Right lobe of liver (tissue), 6 donors: ENCODE measurements around the gene SIRPD. TPM values are rescaled to one million over a fixed set of nuclear protein-coding genes. Genes with fewer than 3 reads are reported as not detected.

Experiments
- ATAC-seq, 4 donors: fragments of 200-7000 bp; cut with Tn5 transposase; one replicate each; pipeline ENCODE4 v1.9.1; 2020; ENCODE audit warnings: mild to moderate bottlenecking in 4 of 4, moderate library complexity in 4 of 4
- DNase-seq, 3 donors: peaks; one replicate each; pipeline ENCODE4 v3.0.0-alpha.2; 2020
- H3K27ac ChIP-seq, 3 donors: fragments of 200-600 bp; one replicate each; pipeline ENCODE4 v1.8.0; 2022
- H3K27me3 ChIP-seq, 2 donors: fragments of 200-600 bp; one replicate each; pipeline ENCODE4 v1.8.0; 2022
- H3K36me3 ChIP-seq, 4 donors: fragments of 200-600 bp; sonication (generic) in 1 of 4; one replicate each; pipeline versions ENCODE4 v1.5.1 to v1.8.0; 2017 to 2022; ENCODE audit warnings: control low read depth in 1 of 4
- H3K4me1 ChIP-seq, 4 donors: fragments of 200-600 bp; sonication (generic) in 1 of 4; one replicate each; pipeline versions ENCODE4 v1.5.1 to v1.8.0; 2017 to 2022; ENCODE audit warnings: control low read depth in 1 of 4
- H3K4me3 ChIP-seq, 3 donors: fragments of 200-600 bp; one replicate each; pipeline ENCODE4 v1.8.0; 2022
- H3K9me3 ChIP-seq, 4 donors: fragments of 200-600 bp; sonication (generic) in 1 of 4; one replicate each; pipeline versions ENCODE4 v1.5.1 to v1.8.0; 2017 to 2022; ENCODE audit warnings: control low read depth in 1 of 4
- CTCF ChIP-seq, 4 donors: fragments of 200-600 bp in 3 of 4; fragments of 450-650 bp in 1 of 4; IDR thresholded peaks; one replicate each; pipeline versions ENCODE4 v1.5.1 to v1.8.0; 2016 to 2022; ENCODE audit warnings: antibody characterized with exemption in 4 of 4, mild to moderate bottlenecking in 2 of 4
- POLR2A ChIP-seq: fragments of 450-650 bp; IDR thresholded peaks from one replicate; pipeline ENCODE4 v1.6.1; 2017; ENCODE audit warnings: antibody characterized with exemption, mild to moderate bottlenecking
- WGBS: methylation state at CpG from one replicate; pipeline ENCODE4 v1.1.6; 2018; ENCODE audit warnings: low coverage, low lambda C conversion rate; ENCODE audit not compliant: insufficient coverage; ENCODE audit errors: missing lambda C conversion rate; 5-methylcytosine and 5-hydroxymethylcytosine counted together
- intact Hi-C, 2 donors: fragments of 100-400 bp; cut with DNase I; formaldehyde crosslinking; loops; one replicate each; pipeline versions ENCODE4 v1.11.2 to v1.14.1; 2022
- total RNA-seq, 6 experiments: library from RNA; depleted of rRNA in 2 of 6; stranded (reverse); fragments of >200 nt in 2 of 6; fragmentation: NEBNext Ultra II Directional in 3 of 6; extraction: Animal tissue kit (Norgen Biotek cat#: 25700) in 3 of 6; gene quantifications; one replicate each; pipeline versions ENCODE4 v1.1.0 to v1.2.4, GENCODE V29; 2016 to 2023
- donor health status: DM: no; HTN: yes; CAD: no.
- donor health status: DM: no; HTN: no; CAD: no.
- donor health status: DM: no; HTN: no; CAD: no.
- donor health status: DM: no; HTN: yes; CAD: no.
- donor health status: DM: no; HTN: yes; CAD: no.

SIRPD gene
- total RNA-seq, 6 experiments from 2014 or later, result not detected

GRCh38 chr20:1539816-1540419 is 17.6 kb downstream of the SIRPD start:
- no peaks in the 10 kb centered on the region for H3K4me1 ChIP-seq
- ATAC-seq (no peak), DNase-seq (no peak)
- H3K27me3 ChIP-seq, result no peaks in the 10 kb centered on the region
- TF ChIP-seq POLR2A (no peak), CTCF (IDR thresholded peaks at IDR 0.05) (no peak)
- H3K27ac ChIP-seq, result no peak overlapping the region
- no peaks in the 10 kb centered on the region for H3K9me3 ChIP-seq
- no CpG with 5 or more reads among the region's 1 CpG for WGBS
- no peak overlapping the region for H3K4me3 ChIP-seq
- H3K36me3 ChIP-seq, result no peaks in the 10 kb centered on the region
- intact Hi-C loops, result no loop called here

- Histone ChIP-seq H3K27ac (no peak overlapping the region), H3K4me3 (no peak overlapping the region), H3K27me3 (no peaks in the 10 kb centered on the region), H3K36me3 (no peaks in the 10 kb centered on the region), H3K4me1 (no peaks in the 10 kb centered on the region), H3K9me3 (no peaks in the 10 kb centered on the region)
- intact Hi-C loops, result no loop called here
- DNase-seq (no peak), ATAC-seq (no peak)
- no peak for TF ChIP-seq POLR2A
- no peak for TF ChIP-seq CTCF (IDR thresholded peaks at IDR 0.05)
Measured at GRCh38 chr20:1538655-1539054, 18.9 kb downstream of the SIRPD start.

- Histone ChIP-seq H3K4me1 (no peaks in the 10 kb centered on the region), H3K27ac (peak overlapping the region in 2 of 3 donors; percentile 31 to 47), H3K36me3 (no peaks in the 10 kb centered on the region), H3K27me3 (no peaks in the 10 kb centered on the region), H3K4me3 (no peak overlapping the region), H3K9me3 (no peaks in the 10 kb centered on the region)
- peak; percentile 60 to 83 (median 70) for ATAC-seq
- intact Hi-C loops, result no loop called here
- no peak for DNase-seq
- WGBS, result 34% methylated on average over 4 of the region's 4 CpGs
- TF ChIP-seq POLR2A (no peak), CTCF (IDR thresholded peaks at IDR 0.05) (no peak)
Measured at GRCh38 chr20:1537731-1538058, 19.8 kb downstream of the SIRPD start.

- H3K4me1 ChIP-seq, result no peaks in the 10 kb centered on the region
- ATAC-seq (peak; percentile 25 to 57 (median 38)), DNase-seq (no peak)
- peak overlapping the region in 2 of 3 donors; percentile 31 to 47 for H3K27ac ChIP-seq
- no peaks in the 10 kb centered on the region for H3K27me3 ChIP-seq
- TF ChIP-seq CTCF (IDR thresholded peaks at IDR 0.05) (no peak), POLR2A (no peak)
- no peaks in the 10 kb centered on the region for H3K9me3 ChIP-seq
- no peaks in the 10 kb centered on the region for H3K36me3 ChIP-seq
- 53% methylated on average over 10 of the region's 11 CpGs for WGBS
- H3K4me3 ChIP-seq, result no peak overlapping the region
- intact Hi-C loops, result no loop called here
Measured at GRCh38 chr20:1536893-1537730, 20.4 kb downstream of the SIRPD start.
